Airway epithelial cell (primary cell): ENCODE data around the gene IMPG2. TPM values are rescaled to one million over a fixed set of nuclear protein-coding genes. Genes with fewer than 3 reads are reported as not detected.

Experiments used
- total RNA-seq: library from RNA; depleted of rRNA; stranded (reverse); fragments of >200 nt; gene quantifications from 2 replicates; pipeline ENCODE4 v1.2.3, GENCODE V29; 2015

Gene IMPG2
- 0.05 and 0.07 TPM in 2 replicates for total RNA-seq

GRCh38 chr3:101320475-101320874 lies at the start of gene IMPG2:
Gene IMPG2, minus strand, starts transcription at chr3:101320575. Its CDS starts 203 bp downstream, at chr3:101320372.

Other genes with a start within 250 kb of the IMPG2 start
- gene SENP7, start 192.6 kb upstream of the IMPG2 start, total RNA-seq: 4.7 and 5.0 TPM in 2 replicates
- 31.8 and 35.2 TPM in 2 replicates for gene TRMT10C, start 241.3 kb upstream of the IMPG2 start, total RNA-seq